Glutamatergic neuron (in vitro differentiated cells): Measurements from ENCODE around the gene TMEM9B. TPM values are rescaled to one million over a fixed set of nuclear protein-coding genes. Genes with fewer than 3 reads are reported as not detected.

Experiments used
- DNase-seq: peaks from one replicate; pipeline ENCODE4 v3.0.0; 2022
- H3K27ac Mint-ChIP-seq: one replicate; pipeline ENCODE4 v1.8.0; 2020; ENCODE audit warnings: mild to moderate bottlenecking, mixed read lengths, inconsistent platforms; ENCODE audit not compliant: unreplicated experiment
- H3K27me3 Mint-ChIP-seq: one replicate; pipeline ENCODE4 v1.8.0; 2020; ENCODE audit warnings: mild to moderate bottlenecking, moderate library complexity, mixed read lengths, inconsistent platforms; ENCODE audit not compliant: unreplicated experiment
- H3K36me3 Mint-ChIP-seq: one replicate; pipeline ENCODE4 v1.8.0; 2020; ENCODE audit warnings: mild to moderate bottlenecking, mixed read lengths, inconsistent platforms; ENCODE audit not compliant: unreplicated experiment
- H3K4me1 Mint-ChIP-seq: one replicate; pipeline ENCODE4 v1.8.0; 2020; ENCODE audit warnings: mild to moderate bottlenecking, low read depth, mixed read lengths, inconsistent platforms; ENCODE audit not compliant: unreplicated experiment
- H3K4me3 Mint-ChIP-seq: one replicate; pipeline ENCODE4 v1.8.0; 2020; ENCODE audit warnings: mild to moderate bottlenecking, mixed read lengths, inconsistent platforms; ENCODE audit not compliant: unreplicated experiment
- H3K9me3 Mint-ChIP-seq: one replicate; pipeline ENCODE4 v1.8.0; 2020; ENCODE audit warnings: mild to moderate bottlenecking, moderate library complexity, mixed read lengths, inconsistent platforms; ENCODE audit not compliant: unreplicated experiment
- CTCF ChIP-seq: fragments of 200-600 bp; sonication (generic); IDR thresholded peaks from one replicate; pipeline ENCODE4 v1.5.0; 2021; ENCODE audit not compliant: partially characterized antibody, unreplicated experiment
- total RNA-seq: library from RNA; stranded (reverse); fragmentation: NEBNext Ultra II Directional; extraction: Animal tissue kit (Norgen Biotek cat#: 25700); gene quantifications from one replicate; pipeline ENCODE4 v1.2.1, GENCODE V29; 2021; ENCODE audit not compliant: unreplicated experiment

TMEM9B gene
- total RNA-seq, 1 donor from 2014 or later: 31.3 TPM

- Mint-ChIP-seq H3K27me3 (peaks cover 3% of the 10 kb centered on the region), H3K4me3 (no peak overlapping the region), H3K27ac (no peak overlapping the region), H3K4me1 (peaks cover 9% of the 10 kb centered on the region), H3K36me3 (no peaks in the 10 kb centered on the region), H3K9me3 (peaks cover 6% of the 10 kb centered on the region)
- TF ChIP-seq CTCF: peak; percentile 45
- DNase-seq: no peak
Measured at GRCh38 chr11:8959546-8960166, 4.6 kb downstream of the TMEM9B start.

GRCh38 chr11:8956860-8957259, 7.4 kb downstream of the TMEM9B start:
- no peaks in the 10 kb centered on the region for H3K27me3 Mint-ChIP-seq
- no peak for TF ChIP-seq CTCF
- H3K9me3 Mint-ChIP-seq: peaks cover 1% of the 10 kb centered on the region
- H3K4me3 Mint-ChIP-seq: no peak overlapping the region
- no peak overlapping the region for H3K27ac Mint-ChIP-seq
- DNase-seq: no peak
- no peaks in the 10 kb centered on the region for H3K36me3 Mint-ChIP-seq
- no peaks in the 10 kb centered on the region for H3K4me1 Mint-ChIP-seq

- DNase-seq: no peak
- no peak overlapping the region for H3K4me3 Mint-ChIP-seq
- no peaks in the 10 kb centered on the region for H3K4me1 Mint-ChIP-seq
- H3K27me3 Mint-ChIP-seq: peaks cover 2% of the 10 kb centered on the region
- no peak for TF ChIP-seq CTCF
- no peaks in the 10 kb centered on the region for H3K36me3 Mint-ChIP-seq
- H3K9me3 Mint-ChIP-seq: no peaks in the 10 kb centered on the region
- no peak overlapping the region for H3K27ac Mint-ChIP-seq
Measured at GRCh38 chr11:8948886-8949285, 15.4 kb downstream of the TMEM9B start.

GRCh38 chr11:8947230-8947943, 16.9 kb downstream of the TMEM9B start:
- Mint-ChIP-seq H3K4me3 (no peak overlapping the region), H3K27ac (no peak overlapping the region), H3K4me1 (no peaks in the 10 kb centered on the region), H3K9me3 (no peaks in the 10 kb centered on the region), H3K27me3 (peaks cover 2% of the 10 kb centered on the region), H3K36me3 (no peaks in the 10 kb centered on the region)
- no peak for TF ChIP-seq CTCF
- DNase-seq: no peak

- TF ChIP-seq CTCF: no peak
- Mint-ChIP-seq H3K9me3 (peaks cover 1% of the 10 kb centered on the region), H3K27ac (no peak within 1 kb of the TSS), H3K36me3 (no peaks in the 10 kb centered on the region), H3K4me1 (no peaks in the 10 kb centered on the region), H3K27me3 (peaks cover 2% of the 10 kb centered on the region), H3K4me3 (no peak within 1 kb of the TSS)
- DNase-seq: no peak
Measured at GRCh38 chr11:8942518-8943066, 21.6 kb downstream of the TMEM9B start, which contains the start of gene ASCL3. Gene ASCL3 (minus strand): TSS chr11:8943016. CDS start chr11:8938161, 4,855 bp downstream.
